Measurements from ENCODE around the gene KRTAP10-6.

DNA sequence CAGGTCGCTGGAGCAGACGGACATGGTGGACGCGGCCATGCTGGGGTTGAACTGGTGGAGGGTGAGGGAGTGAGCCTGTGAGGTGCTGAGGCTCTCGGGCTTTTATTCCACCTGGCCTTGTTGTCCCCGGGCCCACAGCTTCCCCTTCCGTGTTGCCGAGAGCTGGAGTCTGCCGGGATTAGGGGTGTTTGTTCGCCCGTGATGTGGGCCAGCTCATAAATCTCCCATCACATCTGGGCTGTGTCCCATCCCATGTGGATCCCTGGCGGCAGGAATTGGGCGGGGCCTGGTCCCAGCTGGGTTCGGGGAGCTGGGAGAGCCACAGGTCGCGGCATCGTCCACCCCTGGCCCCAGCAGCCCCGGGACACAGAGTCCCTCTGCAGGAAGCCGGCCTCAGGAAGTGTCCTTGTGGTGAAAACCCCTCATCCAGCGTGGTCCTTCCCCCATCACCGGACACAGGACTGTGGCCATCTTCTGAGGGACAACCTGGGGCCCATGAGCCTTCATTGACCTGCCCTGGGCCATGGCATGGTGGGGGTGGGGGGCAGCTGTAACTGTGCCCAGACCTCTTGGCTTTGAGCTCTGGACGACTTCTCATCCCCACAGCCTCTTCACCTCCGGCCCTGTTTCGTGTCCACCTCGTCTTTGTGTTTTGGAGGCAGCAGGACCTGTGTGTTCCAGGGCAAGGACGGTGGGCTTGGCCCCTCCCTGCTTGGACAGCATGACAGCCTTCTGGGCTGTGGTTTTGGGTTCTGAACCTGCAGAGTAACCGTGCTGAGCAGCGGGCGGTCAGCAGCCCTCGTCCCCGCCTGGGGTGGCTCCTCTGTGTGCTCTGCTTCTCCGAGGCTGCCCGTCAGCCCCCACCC lies at the start of gene KRTAP10-6:
- TF ChIP-seq TAF1 (IDR thresholded peaks at IDR 0.05; ENCODE audit: low read depth, low read length) (no peak), POLR2A (IDR thresholded peaks at IDR 0.05; ENCODE audit: low read depth, low read length) (no peak), SPI1 (IDR thresholded peaks at IDR 0.05; ENCODE audit: low read depth, low read length) (no peak), POLR2AphosphoS5 (IDR thresholded peaks at IDR 0.05; ENCODE audit: low read depth, low read length) (no peak)
